GM18873 (cell line): Measurements from ENCODE around the gene OLFML1.
A peak's percentile ranks its signal among the peaks of the same experiment; 100 is the strongest.

Experiments
- ATAC-seq: cut with Tn5 transposase; IDR thresholded peaks from one replicate; pipeline ENCODE4 v1.9.1; 2021; ENCODE audit warnings: mild to moderate bottlenecking, moderate library complexity, moderate number of reproducible peaks; ENCODE audit not compliant: unreplicated experiment, low FRiP score

The OLFML1 gene

DNA sequence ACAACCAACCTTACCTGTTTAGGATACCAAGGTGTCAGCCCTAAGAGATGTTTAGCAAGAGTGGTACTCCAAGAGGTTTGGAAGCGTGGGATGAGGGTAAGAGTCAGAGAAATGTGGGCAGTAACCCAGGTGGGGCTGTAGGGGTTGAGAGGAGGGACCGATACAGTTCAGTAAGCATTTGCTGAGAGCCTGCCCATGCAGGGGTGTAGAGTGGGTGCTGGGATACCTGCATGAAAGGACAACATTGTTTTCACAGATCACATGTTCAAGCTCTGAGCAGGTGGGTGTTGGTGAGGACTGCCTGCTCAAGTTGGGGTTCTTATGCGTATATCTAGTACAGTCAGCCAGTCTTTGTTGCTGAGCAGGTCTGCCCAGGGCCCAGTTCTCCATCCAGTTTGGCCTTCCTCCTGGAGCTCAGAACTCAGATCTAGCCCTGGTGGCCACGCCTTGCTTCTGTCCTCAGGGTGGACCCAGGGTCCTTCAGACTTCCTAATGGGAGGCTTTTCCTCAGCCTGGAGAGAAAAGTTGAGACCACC lies 43.3 kb downstream of the OLFML1 start:
- no peak for ATAC-seq

DNA sequence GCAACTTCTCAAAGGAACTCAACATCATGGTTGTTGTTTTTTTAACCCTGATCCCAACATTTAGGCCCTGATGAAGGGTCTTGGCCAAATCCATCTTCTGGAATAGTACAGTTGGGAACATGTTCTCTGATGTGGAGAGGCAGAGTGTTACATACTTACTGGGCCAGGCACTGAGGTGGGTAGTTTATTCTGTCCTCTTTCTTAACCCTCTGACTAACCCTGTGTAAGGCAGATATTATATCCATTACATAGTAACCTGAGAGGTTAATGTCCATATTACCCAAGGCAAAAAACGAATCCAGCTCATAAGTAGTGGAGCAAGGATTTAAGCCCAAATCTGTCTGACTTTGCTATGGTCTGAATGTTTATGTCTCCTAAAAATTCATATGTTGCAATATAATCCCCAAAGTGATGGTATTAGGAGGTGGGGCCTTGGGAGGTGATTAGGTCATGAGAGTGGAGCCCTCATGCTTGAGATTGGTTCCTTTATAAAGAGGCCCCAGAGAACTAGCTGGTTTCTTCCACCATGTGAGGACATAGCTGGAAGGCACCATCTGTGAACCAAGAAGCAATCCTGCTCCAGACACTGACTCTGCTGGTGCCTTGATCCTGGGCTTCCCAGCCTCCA lies 44.8 kb downstream of the OLFML1 start:
- ATAC-seq, result no peak

DNA sequence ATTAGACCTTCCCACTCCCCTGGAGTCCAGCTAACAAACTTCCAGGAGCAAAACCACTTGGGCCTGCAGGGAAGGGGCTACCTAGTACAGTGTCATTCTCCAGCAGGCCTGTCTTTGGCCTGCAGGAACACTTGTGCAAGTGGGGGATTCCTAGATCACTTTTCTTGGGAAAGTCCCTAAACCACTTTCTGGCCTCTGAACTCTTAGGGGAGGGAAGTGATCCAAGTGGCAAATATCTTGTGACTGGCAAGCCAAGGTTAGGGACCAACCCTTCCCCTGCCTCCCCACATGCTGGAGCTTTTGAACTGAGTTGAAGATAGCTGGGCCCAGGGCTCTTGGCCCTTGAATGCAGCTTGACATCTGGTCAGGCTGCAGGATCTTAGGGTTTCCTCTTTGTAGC lies 45.7 kb downstream of the OLFML1 start:
- ATAC-seq, result no peak

DNA sequence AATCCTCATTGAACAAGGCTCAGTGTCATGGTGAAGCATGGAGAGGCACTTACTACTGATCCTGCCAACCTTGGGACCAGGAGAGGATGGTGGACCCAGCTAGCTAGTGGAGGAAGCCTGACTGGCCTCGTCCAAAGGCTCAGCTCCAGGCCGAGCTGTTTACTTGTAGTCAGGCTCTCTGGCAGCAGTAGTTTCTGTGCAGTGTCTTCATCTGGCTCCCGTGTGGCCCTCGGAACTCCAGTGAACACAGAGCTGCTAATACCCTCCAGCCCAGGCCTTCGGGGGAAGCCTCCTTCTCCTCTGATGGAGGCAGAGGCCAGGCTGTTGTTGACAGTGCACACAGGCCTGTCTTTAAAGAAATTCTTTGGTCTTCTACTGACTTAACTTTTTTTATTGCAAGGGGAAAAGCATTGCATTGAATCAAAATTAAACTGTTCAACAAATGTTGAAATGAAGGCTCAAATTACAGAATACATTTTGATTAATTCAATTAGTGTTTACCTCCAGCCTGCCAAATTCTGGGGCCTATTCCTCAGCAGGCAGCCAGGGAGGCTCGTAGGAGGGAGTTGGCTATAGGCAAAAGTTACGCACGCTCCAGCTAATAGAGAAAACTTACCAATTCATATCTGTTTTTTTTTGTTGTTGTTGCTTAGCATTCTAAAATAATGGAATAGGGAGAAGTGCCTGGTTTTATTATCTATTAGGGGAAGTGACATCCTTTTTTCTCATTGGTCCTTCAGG lies 47.3 kb downstream of the OLFML1 start:
- no peak for ATAC-seq

DNA sequence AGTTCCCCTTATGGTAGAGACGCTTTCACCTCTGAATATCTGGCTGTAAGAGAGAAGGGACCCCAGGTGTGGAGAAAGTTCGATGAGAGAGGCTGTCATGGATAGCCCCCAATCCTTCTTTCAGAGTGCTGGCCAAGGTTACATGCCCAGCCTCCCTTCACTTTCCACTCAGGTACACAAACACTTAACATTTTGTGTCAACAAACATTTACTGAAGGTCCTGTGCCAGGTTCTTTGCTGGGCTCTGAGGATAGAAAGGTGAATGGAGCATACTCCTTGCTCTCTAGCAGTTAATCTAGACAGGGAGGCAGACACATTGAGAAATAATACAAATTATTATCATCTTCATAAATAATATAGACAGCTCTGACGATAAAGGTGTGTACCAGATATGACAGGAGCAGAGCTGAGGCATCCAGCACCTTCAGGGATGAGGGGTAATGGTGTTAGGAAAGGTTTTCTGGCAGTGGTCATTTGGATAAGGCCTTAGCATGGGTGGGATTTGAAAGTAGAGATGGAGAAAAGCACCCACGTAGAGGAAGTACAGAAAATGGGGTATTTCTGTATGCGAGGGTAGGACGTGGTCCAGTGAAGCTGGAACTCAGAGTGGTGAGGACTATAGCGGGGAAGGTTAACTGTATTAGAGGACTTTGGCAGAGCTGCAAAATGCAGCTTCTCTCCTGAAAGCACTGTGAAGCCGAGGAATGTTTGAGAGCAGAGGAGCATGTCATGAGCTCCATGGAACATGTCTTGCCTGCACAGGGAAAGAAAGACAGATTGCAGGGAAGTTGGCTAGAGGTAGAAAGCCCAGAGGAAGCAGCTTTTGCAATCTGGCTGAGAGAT lies 48.1 kb downstream of the OLFML1 start:
- ATAC-seq, result no peak

DNA sequence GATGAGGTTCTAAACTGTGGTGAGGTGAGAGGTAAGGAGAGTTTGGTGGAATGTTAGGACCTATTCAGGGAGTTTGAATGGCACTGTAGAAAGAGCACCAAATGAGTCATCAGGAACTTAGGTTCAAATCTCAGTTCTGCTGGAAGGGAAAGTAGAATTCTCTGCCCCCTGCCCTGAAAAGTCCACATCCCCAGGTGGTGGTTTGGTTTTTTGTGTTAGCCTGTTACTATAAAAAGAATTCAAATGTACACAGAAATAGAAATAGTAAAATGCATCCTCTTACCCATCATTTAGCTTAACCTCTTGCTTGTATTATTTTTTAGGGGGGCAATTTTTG lies 48.7 kb downstream of the OLFML1 start:
- peak; percentile 57 for ATAC-seq

DNA sequence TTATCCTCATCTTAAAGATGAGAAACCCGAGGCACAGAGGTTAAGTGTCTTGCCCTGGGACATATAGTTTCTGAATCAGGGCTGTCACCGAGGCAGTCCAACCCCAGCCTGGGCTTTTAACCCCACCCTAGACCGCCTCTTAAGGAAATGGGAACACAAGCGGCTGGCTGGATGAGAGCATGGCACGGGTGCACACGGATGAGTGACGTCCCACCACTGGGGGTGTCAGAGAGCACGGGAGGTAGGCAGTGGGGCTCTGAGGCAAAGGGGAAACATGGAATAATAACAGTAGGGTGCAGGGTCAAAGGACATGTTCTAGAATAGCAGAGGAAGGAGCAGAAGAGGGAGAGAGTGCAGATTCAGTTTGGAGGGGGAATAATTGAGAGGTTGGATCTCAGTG lies 50.8 kb downstream of the OLFML1 start:
- ATAC-seq, result no peak

DNA sequence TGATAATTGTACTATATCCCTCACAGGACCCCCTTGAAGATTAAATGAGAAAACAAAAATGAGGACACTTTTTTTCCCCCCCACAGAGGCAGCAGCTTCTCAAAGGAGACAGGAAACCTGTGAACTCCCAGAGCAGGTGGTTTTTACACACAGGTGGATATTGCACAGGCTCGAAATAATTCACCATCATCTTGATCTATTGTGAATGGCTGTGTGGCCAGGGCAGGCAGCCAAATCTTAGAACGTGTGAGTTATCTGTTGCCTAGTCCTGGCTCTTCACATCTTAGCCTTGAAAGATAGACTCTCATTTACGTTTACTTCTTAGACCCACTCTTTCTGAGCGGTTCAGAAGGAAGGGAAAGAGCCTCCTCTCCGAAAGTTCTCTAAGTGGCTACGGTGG lies 52.0 kb downstream of the OLFML1 start:
- ATAC-seq, result no peak

DNA sequence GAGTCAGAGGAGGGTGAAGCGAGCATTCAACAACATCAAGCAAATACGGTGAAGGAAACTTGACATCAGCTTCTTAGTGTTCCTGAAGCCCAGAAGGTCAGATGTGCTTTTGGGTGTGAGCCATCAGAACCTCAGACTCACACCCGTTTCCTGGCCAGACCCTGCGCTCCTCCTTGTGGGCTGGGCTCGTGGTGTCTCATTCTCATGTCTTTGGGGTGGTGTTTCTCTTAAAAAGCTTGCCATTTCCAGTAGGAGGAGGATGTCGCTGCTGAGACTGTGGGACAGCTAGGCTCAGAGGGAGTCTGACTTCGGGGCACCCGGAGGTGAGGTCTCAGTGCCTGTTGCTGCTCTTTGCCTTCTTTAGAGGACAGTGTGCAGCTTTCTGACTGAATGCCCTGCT lies 52.7 kb downstream of the OLFML1 start:
- no peak for ATAC-seq

DNA sequence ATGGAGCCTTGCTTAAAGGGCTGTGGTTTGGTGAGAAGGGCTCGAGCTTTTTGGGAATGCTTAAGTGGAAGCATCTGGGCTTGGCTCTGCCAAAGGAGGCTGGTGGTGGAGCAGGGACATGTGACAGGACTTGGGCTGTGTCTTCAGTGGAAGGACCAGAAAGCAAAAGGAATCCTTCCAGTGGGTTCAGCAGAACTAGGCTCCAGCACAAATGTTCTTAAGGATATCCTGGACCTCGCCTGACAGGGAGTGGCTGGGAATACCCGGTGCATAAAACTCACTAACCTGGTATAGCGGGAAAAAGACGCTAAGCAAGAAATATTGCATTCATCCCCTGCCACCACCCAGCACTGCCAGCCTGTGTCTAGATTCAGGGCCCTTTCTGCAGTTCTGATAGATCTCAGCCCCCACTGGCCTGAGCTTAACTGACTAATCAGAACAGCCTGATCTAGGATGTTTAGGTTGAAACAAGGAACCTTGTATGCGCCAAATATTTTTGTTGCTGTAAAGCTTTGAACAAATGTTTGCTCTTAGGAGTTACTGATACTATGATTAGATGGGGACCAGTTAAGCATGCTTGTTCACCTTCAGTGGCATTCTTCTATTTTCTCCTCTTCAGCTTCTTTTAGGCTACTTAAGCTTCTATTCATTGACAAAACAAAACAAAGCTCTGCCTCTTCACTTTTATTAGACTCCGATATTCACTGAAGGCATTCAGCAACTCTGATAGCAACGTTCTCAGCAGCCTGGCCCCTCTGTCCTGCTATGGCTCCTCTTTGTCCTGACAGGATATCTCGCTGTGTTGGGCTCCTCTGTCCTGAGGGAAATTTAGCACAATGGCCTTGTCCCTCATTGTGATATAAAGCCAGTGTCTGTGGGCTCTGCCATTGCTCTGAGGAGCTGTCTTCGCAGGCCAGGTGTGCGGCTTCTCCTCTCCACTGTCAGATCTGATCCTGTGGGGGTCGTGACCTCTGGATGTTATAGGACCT lies 53.5 kb downstream of the OLFML1 start:
- ATAC-seq, result no peak

DNA sequence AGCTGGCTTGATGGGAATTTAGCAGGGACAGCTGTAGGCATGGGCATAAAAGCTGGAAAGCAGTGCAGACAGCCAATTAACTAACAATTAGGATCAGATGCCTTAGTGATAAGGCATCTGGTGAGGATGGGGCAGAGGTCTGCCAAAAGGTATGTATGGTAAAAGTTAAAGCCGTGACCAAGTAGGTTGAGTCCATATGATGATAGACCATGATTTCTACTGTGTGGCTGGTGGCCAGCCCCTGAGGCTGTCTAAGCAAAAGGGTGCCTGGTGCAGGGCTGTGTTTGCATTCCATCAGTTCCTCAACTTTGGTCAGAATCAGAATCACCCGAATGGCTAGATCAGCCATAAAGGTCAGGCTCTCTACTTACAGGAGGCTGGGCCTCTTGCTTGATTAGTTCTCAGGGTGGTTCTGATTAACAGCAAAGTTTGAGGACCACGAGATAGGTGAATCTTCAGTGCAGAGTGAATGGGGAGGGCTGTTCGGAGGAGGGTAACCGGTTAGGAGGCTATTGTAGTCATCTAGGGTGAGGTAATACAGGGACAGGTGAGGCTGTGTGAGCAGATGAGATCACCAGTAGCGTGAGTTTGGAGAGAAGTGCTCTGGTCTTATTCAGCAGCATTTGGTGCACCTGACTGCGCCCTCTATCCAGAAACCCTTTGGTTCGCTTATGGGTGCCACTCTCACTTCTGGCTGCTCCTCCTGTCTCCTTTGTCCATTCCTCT lies 55.7 kb downstream of the OLFML1 start:
- ATAC-seq, result no peak

DNA sequence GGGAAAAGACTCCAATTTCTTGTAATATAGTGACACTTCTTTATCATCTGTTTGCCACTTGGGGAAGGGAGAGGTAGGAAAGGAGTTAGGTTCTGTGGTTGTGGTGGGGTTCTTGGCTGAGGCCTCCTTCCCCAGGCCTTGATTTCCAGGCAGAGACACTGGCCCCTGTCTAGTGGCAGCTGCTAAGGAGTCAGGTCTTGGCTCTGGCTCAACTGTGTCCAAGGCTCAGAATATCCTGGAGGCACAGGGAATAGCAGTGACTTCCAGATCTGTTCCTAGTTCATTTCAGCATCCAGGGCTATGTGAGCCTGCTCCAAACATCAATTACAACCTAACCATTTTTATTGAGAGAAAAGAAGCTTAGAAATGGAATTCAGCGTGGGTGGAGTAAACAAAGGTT lies 58.0 kb downstream of the OLFML1 start:
- no peak for ATAC-seq

DNA sequence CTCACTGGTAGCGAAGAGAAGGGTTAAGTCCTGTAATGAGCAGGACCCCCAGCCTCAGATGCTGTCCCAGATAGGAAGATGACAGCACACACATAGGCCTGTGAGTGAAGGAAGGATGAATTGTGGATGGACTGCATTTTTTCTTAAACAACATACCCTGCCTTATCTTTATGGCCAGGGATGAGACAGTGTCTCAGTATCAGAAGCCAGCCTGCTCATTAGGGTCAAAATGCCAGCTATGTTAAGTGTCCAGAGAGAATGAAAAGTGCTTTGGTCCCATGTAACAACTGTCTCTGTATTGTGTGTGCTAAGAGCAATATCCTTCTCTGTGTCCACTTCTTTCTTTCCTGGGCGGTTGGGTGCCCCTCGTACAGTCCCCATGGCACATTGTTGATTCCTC lies 58.7 kb downstream of the OLFML1 start:
- no peak for ATAC-seq

DNA sequence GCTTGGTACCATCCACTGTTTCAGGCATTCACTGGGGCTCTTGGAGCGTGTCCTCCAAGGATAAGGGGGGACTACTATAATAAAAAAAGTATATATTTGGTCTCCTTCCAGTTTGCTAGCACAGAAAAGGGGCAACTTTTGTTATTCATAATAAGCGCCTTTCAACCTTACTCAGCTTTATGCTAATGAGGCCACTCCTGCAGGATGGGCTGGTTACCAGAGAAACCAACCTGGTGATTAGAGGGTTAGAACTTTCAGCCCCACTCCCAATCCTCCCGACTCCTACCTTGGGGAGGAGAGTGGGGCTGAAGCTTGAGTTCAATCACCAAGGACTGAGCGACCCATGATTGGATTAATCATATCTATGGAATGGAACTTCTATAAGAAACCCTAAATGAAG lies 60.3 kb downstream of the OLFML1 start:
- ATAC-seq, result no peak

DNA sequence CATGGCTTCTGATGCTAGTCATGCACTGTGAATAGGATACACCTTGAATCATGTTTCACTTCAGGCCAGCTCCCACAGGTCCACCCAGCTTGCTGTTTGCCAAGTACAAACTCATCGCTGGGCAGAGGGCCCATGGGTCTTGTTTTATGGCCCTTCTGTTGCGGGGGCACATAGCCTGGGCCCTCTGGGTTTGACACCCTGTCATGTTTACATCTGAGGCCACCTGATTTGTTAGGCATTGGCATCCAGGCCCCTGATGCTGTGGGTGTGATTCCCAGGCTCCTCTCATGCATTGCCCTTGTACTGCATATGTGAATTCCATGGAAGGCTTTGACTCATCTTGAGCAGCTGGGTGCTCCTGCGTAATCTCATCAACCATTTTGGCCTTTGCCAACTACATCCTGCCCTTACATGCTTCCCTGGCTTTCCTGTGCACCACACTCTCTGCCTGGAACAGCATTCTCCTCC lies 61.1 kb downstream of the OLFML1 start:
- ATAC-seq, result no peak

DNA sequence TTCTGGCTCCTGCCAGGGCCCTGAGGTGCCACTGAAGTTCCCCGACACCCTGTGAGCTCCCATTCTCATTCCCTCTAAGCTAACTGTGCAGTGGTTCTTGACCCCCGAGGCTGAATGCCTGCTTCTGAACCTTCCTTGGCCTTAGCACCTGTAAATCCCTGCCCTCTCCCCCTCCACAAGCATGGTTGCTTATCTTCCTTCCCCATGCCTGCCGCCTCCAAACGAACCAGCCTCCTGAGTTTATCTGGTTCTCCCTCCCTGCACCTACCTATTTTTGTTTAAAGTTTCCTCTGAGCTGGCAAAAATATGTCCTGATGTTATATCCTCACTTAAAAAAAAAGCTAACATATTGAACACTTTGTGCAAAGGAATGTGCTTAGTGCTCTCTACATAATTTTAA lies 62.4 kb downstream of the OLFML1 start:
- no peak for ATAC-seq

DNA sequence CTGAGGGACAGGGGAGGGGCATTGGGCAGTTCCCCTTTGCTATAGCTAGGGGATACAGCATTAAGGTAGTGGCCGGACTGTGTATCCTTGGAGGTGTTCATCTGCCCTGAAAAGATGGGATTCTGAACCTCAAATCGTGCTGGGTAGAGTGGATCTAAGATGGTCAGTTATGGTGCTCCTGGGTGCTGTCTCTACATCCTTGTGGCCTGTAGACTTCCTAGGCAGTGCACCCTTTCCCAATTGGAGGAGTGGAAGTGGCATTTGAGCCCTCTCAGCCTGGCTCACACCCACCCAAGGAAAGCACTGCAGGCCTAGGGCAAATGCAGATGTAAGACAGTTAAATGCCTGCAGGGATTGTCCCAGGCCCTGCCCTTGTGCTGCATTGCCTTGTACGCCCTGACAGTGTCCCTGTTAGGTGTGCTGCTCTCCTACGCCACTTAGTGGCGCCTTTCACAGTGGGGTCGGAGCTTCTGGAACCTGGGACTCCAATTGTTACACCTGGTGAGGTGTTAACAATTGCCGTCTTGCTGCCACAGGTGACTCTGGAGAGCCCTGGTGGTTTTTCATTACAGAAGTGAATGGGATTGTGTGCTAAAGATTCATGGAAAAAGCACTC lies 63.5 kb downstream of the OLFML1 start:
- peak; percentile 66 for ATAC-seq

DNA sequence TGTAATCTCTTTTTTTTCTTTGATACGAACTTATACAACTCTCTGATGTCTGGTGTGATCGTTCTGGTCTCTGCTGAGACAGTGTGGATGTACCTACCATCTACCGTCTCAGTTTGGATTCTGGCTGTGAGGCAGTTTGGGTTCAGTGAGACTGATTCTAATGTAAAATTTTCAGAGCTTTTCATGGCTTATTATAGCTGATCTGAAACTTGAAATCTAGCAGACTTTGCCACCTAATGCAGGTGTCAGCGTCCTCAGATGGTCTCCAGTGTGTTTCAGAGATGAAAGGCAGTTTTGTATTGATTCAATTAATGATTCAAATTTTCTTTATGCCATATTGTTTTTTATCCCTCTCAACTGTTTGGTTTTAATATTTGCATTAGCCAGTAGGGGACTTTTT lies 64.4 kb downstream of the OLFML1 start:
- no peak for ATAC-seq

DNA sequence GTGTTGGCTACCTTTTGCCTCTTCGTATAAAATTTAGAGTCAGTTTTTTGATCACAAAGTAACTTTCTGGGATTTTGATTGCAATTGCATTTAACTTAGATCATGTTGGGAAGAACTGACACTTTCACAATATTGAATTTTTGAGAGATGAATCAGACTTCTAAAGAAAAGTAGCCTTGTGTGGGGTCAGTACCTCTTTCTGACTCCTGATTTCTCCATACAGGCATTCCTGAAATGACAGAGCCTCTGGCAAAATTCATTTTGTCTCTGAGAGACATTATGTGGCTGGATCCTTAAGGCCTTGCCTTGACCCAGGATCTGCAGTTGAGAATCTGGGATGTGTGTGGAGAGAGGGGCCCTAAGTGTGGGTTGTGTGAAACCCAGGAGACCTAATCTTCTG lies 66.3 kb downstream of the OLFML1 start:
- no peak for ATAC-seq
